HG03108 (cell line): ENCODE measurements around the gene TTC27.
A peak's percentile ranks its signal among the peaks of the same experiment; 100 is the strongest.
"Not testable (repeated sequence)": the region's sequence is repeated elsewhere in the genome, so short reads cannot be mapped to it uniquely, and the experiment has no call there.

ENCODE experiments used
- ATAC-seq: cut with Tn5 transposase; IDR thresholded peaks from one replicate; pipeline ENCODE4 v1.9.1; 2021; ENCODE audit warnings: moderate library complexity; ENCODE audit not compliant: unreplicated experiment

TTC27 gene

DNA sequence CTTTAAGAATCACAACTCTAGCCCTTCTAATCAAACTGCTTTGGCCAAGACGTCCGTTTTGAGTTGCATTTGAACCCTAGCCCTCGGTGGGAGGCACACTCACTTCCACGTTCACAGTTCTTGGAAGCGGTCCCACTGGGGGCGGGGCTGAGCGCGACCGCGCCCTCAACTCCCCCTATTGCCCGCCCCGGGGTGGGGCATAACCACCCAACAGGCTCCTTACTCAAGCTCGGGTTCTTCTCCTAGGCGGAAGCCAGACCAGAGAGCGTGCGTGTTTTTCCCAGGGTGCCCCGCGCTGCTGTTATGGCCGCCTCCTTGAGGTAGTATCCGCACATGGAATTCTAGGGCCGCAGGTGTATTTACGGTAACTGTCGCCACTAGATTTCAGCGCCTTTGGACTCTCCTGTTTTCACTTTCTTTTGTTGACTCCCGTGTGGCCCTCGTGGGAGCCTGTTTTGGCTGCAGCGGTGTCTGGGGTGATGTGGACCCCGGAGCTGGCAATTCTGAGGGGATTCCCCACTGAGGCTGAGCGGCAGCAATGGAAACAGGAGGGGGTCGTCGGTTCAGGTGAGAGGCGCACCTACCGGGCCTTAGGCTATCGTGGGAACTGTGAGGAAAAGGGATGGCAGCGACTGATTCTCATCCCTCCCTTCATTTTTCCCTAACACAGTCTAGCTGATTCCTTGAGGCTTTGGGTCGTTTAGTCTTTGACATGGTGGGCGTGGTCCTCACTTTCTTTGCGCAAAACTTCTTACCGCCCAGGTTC is at the start of gene TTC27:
Gene TTC27, plus strand, starts transcription at position 237 of the 766 bp plus-strand sequence. Its CDS starts 243 bp downstream, at position 480.
- ATAC-seq = peak; percentile 100

DNA sequence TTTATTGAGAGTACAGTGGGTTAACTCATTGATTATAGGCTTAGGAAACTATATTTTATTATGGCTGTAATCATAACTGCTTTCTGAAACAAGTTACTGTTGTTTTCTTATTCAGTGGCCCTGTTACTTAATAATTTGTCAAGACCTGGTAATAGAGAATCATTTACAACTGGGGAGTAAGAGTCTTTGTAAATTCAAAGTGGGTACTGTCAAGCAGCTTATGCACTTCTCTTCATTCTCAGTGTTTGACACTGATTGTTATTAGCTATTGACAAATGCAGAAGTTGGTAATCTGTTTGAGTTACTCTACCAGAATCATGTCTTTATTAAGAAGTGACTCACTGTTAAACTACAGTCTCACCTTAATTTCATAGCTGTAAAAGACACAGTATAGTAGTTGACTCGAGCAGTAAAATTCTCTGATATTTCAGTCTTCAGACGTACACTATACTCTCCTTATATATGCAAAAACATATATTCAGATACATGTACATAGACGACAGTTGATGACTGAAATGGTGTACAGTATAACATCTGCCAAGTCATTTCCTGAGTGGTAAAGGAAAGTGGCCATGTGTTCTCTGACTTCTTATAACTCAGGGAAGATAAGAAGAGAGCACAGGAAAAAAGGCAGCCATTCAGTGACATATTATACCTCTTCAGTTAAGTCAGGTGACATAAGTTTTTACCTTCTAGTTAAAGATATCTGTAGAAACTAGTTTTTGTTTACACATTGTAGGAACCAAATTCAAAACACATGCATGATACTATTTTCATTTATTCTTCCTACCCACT is 36.0 kb upstream of the TTC27 start:
- ATAC-seq = peak; percentile 90

DNA sequence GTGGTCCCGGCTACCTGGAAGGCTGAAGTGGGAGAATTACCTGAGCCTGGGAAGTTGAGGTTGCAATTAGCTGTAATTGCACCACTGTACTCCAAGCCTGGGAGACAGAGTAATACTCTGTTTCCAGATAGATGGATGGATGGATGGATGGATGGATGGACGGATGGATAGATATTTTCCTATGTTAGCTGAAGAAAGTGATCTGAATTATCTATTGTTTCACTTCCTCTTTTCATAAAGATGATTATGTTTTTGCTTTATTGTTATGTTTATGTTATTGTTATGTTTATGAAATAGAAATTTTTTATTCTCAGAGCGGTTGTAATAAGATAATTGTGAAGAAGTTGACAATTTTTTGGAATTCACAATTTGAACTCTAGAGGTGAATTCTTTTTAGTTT is 33.3 kb upstream of the TTC27 start:
- ATAC-seq = no peak

DNA sequence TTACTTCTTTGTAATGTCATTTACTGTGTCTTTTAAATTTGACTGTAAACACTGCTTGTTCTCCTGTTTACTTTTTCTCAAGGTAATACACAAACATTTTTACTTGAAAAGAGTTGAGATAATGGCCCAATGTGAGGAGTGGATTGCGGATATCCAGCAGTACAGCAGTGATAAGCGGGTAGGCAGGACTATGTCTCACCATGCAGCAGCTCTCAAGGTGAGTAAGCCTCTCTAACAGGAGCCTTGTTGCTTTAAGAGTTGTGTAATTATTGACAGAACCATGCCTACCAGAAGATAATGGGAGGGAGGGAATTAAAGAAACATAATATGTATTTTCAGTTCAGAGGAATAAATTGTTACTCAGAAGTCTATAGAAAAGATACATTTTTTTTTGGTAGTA is 16.5 kb upstream of the TTC27 start:
- ATAC-seq = no peak

DNA sequence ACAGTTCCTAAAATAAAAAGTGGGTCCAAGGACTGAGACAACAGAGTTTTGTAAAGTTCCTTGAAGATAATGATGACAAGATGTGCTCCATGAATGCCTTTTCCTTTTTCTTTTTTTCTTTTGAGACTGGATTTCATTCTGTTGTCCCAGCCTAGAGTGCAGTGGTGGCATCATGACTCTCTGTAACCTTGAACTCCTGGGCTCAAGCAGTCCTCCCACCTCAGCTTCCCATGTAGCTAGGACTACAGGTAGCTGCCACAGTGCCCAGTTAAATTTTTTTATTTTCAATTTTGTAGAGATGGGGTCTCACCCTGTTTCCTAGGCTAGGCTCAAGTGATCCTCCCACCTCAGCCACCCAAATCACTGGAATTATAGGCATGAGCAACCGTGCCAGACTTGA is 16.1 kb upstream of the TTC27 start:
- no peak for ATAC-seq

DNA sequence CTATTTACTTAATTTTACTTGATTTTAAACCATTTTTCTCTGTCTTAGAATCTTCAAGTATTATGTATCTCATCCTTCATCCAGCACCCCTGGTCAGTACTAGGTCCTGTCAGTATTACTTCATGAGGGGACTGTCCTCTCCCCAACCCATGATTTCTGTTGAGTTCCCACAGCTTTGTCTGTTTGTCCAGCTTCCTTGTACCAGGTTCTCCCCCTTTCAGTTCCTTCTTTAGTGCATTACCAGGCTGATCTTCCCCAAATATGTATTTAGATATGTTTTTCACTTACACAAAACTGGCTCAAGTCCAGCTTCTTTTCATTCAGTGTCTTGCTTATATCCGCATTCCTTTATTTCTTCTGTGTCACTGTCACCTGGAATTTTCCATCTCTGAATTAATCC is 13.8 kb upstream of the TTC27 start:
- ATAC-seq = no peak

DNA sequence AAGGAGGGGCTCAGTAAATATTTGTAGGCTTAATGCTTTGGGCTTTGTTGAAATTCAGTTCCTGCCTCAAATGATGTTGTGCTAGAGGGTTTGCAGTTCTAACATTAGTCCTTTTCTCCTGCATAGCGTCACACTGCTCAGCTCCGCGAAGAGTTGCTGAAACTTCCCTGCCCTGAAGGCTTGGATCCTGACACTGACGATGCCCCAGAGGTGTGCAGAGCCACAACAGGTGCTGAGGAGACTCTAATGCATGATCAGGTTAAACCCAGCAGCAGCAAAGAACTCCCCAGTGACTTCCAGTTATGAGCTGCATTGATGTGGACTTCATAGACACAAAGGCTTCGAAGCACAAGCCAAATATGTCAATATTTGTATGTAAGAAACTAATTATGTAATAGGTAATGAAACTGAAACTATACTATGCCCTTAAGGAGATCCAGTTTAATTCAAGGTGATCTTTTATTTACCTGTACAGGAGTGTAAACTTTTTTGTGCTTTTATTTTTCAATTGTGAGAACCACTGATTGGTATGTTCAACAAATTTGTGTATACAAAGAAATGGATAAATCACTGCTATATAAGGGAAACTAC is 10.2 kb upstream of the TTC27 start:
- ATAC-seq = no peak

DNA sequence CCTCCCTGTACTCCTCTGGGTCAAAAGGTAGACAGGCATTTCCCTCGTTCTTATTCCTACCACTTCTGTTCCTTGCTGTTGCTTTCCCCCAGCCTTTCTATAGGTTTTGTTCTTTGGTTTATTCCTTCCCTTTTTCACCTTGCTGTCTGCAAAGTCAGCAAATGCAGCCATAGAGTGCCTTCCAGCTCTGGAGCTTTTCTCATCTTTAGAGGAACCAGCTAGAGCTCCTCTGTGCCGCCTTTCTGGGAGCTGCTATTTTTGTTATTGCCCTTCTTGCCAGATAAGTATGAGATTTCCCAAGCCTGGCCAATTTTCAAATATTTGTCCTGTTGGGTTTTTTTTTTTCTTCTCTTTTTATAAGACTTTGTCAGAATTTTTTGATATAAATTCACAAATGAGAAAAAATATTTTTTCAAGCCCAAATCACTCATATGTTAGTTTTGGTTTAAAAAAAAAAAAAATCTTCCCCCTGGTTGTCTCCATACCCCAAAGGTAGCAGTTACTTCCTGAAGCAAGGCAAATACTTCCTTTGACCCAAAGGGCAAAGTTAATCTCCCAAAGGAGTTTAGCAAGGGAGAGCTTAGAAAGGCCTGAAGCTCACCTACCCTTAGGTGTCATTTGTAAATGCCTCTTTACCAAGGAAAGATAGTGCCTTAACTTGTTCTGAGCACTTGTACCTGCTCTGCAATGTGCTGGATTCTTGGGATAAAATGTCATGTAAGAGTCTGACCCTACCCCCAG is 5.1 kb upstream of the TTC27 start:
- no peak for ATAC-seq

DNA sequence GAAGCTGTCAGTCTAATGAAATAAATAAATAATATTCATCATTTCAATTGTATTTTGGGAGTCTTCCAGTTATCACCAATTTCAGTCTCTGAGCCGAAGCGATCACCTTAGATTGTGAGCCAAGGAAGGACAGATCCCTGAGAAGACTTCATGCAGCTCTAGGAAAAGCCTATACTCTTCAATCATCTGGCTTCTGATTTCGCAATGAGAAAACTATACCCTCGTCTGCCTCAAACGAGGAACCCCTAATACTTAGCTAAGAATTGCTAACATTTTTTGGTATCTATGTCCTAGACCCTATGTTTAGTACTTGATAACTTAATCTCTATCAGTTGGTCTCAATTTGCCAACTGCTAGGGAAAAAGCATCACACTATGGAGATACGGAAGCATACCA is 4.5 kb upstream of the TTC27 start:
- no peak for ATAC-seq

DNA sequence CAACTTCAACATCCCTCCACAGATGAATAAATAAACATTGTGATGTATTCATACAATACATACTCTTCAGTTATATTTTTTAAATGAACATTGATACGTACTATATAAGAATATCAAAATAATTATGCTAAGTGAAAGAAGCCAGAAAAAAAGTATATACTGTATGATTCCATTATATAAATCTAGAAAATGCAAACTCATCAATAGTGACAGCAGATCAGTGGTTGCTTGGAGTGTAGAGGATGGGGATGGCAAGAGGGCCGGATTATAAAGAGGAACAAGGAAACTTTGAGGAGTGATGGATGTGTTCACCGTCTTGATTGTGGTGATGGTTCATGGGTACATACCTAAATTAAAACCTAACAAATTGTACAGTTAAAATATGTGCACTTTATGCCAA is 3.0 kb upstream of the TTC27 start:
- ATAC-seq = no peak

DNA sequence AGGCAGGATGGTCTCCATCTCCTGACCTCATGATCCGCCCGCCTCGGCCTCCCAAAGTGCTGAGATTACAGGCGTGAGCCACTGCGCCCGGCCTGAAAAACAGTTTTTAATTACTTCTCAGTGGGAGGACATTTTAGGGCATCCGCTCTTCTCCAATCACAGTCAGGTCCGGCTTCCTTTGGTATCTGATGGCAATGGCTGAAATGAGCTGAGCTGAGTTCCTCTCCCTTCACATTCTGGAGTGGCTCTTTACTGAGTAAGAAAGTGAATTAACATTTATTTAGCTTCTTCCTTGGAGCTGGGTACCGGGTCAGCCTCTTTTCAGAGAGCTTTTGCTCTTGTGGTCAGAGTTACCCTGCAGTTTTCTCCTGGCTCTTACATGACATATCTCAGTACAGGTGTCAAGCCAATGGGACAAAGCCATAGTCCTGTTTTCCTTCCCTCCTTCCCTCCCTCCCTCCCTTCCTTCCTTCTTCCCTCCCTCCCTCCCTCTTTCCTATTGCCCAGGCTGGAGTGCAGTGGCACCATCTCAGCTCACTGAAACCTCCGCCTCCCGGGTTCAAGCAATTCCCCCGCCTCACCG is 1.1 kb upstream of the TTC27 start:
- no peak for ATAC-seq

DNA sequence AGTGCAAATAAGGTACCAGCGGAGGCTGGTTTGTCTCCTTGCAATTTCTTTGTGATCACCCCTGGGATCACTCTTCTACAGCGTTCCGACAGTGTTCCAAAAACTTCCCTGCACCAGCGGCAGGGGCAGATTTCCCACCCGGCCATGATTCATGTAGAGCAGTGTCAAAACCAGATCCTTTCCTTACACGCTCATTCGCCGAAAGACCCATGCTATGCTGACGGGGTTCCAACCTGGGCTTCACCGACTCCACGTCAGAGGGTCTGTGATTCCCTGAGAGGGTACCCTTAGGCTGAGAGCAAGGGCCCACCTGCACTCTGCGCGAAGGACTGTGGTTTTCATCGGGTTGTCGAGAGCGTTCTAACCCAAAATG is 423 bp upstream of the TTC27 start:
- peak; percentile 22 for ATAC-seq

DNA sequence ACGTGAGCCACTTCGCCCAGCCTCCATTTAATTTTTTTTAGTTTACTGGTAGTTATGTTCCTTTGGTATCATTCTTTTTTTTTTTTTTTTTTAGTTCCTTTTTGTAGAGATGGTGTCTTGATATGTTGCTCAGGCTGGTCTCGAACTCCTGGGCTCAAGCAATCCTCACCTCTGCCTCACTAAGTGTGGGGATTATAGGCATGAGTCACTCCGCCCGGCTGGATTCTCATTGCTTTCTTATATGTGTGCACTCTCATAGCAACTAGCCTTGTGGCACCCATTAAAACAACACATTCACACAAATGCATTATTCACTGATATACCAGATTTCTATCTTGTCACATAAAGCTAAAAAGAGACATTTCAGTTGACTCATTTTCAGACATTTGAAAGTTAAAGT is 4.2 kb downstream of the TTC27 start:
- no peak for ATAC-seq

DNA sequence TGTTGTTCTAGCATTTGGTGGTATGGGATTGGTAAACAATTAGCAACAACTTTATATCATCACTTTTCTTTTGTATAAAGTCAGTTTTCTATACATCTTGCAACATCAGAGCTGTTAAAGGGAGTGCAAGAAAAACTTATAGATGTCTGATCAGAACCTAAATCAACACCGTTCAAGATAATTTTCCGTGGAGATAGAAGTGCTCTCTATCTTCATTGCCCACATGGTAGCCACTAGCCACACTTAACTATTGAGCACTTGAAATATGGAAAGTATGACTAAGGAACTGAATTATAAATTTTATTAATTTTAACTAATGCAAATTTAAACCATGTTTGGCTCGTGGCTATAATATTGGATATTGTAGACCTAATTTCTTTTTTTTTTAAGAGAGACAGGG is 5.2 kb downstream of the TTC27 start:
- ATAC-seq = no peak

DNA sequence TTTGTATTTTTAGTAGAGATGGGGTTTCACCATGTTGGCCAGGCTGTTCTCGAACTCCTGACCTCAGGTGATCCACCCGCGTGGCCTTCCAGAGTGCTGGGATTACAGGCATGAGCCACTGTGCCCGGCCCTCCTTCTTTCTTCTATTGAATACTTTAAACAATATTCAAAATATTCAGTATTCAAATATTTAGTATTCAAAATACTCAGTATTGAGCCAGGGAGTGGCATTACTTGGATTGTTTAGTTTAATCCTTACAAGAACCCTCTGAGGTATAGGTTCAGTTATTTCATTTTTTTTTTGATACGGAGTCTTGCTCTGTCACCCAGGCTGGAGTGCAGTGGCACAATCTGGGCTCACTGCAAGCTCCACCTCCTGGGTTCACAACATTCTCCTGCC is 10.7 kb downstream of the TTC27 start:
- not testable (repeated sequence) for ATAC-seq

DNA sequence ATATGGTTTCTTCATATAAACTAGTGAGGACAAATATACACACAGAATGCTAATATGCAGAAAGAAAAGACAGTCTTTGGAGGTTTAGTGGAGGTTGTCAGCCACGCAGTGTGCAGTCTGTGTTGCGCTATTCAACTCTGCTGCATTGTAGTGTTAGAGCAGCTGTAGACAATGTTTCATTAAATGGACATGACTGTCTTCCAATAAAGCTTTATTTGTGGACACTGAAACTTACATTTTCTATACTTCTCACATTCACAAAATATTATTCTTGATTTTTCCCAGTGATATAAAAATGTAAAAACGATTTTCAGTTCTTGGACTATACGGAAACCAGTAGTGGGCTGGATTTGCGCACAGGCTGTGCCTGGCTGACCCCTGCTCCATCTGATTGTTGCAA is 13.3 kb downstream of the TTC27 start:
- ATAC-seq = no peak

DNA sequence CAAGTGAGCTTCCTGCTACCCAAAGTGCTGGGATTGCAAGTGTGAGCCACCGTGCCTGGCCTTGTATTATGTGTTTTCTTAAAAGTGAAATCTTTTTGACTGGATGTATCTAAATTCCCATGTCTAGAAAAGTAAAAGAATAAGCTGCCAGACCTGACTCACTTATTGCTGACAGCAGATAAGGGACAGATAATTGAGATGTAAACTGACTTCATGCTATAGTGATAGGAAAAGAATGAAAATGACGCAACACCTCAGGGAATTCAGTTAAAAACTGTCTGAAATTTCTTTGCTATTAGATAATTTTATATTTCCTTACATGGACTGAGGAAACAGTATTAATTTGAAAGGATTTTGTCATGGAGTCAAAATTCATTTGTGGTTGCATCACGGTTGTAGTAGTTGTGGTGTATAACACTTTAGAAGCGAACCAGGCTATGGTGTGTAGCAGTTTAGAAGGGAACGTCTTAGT is 19.4 kb downstream of the TTC27 start:
- ATAC-seq = no peak

DNA sequence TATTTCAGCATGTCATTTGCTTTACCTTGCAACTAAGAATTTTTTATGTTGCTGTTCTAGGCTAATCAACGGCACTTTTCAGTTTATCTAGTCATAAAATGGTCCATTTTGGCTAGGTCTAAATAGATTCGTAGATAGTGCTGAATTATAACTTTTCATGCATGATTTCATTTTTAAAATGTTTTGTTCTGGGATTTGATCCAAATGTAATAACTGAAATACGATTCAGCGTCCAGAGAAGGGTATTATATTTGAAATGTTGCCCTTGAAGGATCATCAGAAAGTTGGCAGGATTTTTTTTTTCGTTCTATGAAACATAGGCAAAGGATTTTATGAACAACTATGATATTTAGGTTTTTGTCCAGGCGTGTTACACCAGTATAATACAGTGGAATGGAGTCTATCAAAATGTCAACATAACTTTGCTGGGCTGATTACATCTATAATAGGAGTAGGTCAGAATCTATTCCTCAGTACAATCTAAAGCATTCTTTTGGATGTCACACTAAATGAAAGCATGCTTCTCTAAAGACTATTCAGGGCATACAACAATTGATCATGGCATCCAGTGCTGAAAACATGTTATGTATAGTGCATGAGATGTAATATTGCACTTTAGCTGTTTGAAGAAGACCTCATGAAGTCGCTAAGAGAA is 24.8 kb downstream of the TTC27 start:
- ATAC-seq = no peak

DNA sequence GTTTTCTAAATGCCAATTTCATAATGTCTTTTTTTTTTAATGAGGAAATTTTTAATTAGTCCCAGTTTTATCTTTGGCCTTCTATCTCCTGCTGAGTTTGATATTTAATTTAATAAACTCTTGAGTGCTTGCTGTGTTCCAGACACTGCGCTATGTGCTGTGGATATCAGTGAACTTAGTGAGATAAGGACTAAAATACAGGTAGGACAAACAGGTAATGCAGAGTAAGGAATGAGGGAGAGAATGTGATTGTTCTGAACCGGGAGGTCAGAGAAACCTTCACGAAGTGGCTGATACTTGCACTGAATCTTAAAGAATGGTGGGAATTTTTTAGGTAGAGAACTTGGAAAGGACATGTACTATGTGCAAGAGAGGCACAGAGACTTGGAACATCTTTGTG is 28.2 kb downstream of the TTC27 start:
- ATAC-seq = no peak

DNA sequence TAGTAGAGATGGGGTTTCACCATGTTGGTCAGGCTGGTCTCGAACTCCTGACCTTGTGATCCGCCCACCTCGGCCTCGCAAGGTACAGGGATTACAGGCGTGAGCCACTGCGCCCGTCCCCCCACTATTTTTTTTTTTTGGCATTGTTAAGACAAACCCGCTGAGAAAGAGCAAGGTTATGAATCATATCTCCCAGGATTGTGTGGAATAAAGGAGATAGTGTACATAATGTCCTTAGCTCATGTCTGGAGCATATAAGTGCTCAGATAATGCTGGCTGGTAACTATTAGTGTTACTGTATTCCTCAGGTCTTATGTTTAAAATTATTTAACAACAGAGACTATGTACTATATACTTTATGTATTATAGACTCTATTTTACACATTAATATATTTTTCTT is 36.0 kb downstream of the TTC27 start:
- no peak for ATAC-seq
